Smooth muscle cell (in vitro differentiated cells): ENCODE measurements around the gene POLA1. TPM values are rescaled to one million over a fixed set of nuclear protein-coding genes. Genes with fewer than 3 reads are reported as not detected.

ENCODE experiments used
- DNase-seq: peaks from one replicate; lab custom pipeline; 2025; ENCODE audit not compliant: unreplicated experiment; lab: John Stamatoyannopoulos, UW
- H2AFZ ChIP-seq: fragments of 200-600 bp; sonication (generic); 2 replicates; pipeline ENCODE4 v1.6.0; 2016; ENCODE audit warnings: antibody characterized with exemption, low read depth, mild to moderate bottlenecking
- H3F3A ChIP-seq: fragments of 200-600 bp; sonication (generic); 2 replicates; pipeline ENCODE4 v1.6.0; 2017; ENCODE audit warnings: antibody characterized with exemption, low read depth
- H3K27ac ChIP-seq: fragments of 200-600 bp; sonication (generic); 2 replicates; pipeline ENCODE4 v1.5.1; 2016; ENCODE audit warnings: low read depth, mild to moderate bottlenecking
- H3K27me3 ChIP-seq: fragments of 200-600 bp; sonication (generic); 2 replicates; pipeline ENCODE4 v1.6.1; 2016; ENCODE audit warnings: low read depth, mild to moderate bottlenecking
- H3K36me3 ChIP-seq: fragments of 200-600 bp; sonication (generic); 2 replicates; pipeline ENCODE4 v1.5.1; 2016; ENCODE audit warnings: low read depth
- H3K4me1 ChIP-seq: fragments of 200-600 bp; sonication (generic); 2 replicates; pipeline ENCODE4 v1.5.1; 2016; ENCODE audit warnings: low read depth
- H3K4me2 ChIP-seq: fragments of 200-600 bp; sonication (generic); 2 replicates; pipeline ENCODE4 v1.6.0; 2016; ENCODE audit warnings: mild to moderate bottlenecking
- H3K4me3 ChIP-seq: fragments of 200-600 bp; sonication (generic); 2 replicates; pipeline ENCODE4 v1.5.1; 2016; ENCODE audit warnings: mild to moderate bottlenecking
- H3K79me2 ChIP-seq: fragments of 200-600 bp; sonication (generic); 2 replicates; pipeline ENCODE4 v1.6.0; 2016; ENCODE audit warnings: low read depth, mild to moderate bottlenecking
- H3K9ac ChIP-seq: fragments of 200-600 bp; sonication (generic); 2 replicates; pipeline ENCODE4 v1.6.0; 2016; ENCODE audit warnings: low read depth
- H3K9me3 ChIP-seq: fragments of 200-600 bp; sonication (generic); replicated peaks from 2 replicates; pipeline ENCODE4 v1.5.1; 2016; ENCODE audit warnings: low read depth
- H4K20me1 ChIP-seq: fragments of 200-600 bp; sonication (generic); 2 replicates; pipeline ENCODE4 v1.6.0; 2016; ENCODE audit warnings: low read depth
- CTCF ChIP-seq: fragments of 200-600 bp; sonication (generic); IDR thresholded peaks from 2 replicates; pipeline ENCODE4 v1.5.1; 2017; ENCODE audit warnings: borderline replicate concordance, mild to moderate bottlenecking, antibody characterized with exemption; ENCODE audit not compliant: insufficient read depth, poor library complexity, severe bottlenecking
- WGBS: methylation state at CpG from one replicate; pipeline ENCODE4 v1.1.7; 2016; ENCODE audit warnings: low lambda C conversion rate; 5-methylcytosine and 5-hydroxymethylcytosine counted together
- polyA plus RNA-seq: library from polyadenylated mRNA; unstranded; fragments of >200 nt; fragmentation: Nextera tagmentation; extraction: Ambion mirVana; gene quantifications from 2 replicates; pipeline ENCODE4 v1.2.1, GENCODE V29; 2016
- total RNA-seq: library from RNA; depleted of rRNA; stranded (reverse); fragments of >200 nt; gene quantifications from 2 replicates; pipeline ENCODE4 v1.2.3, GENCODE V29; 2014

POLA1 gene
- total and polyA plus RNA-seq, 2 experiments from 2014 or later = 5.4 to 11.7 TPM

- no peak overlapping the region for H3K4me2 ChIP-seq
- H3K36me3 ChIP-seq = no peaks in the 10 kb centered on the region
- no peaks in the 10 kb centered on the region for H4K20me1 ChIP-seq
These were observed 294.0 kb downstream of the POLA1 start for GRCh38 chrX:24987731-24988130.

GRCh38 chrX:24988314-24988713, 294.6 kb downstream of the POLA1 start:
- no peak for TF ChIP-seq CTCF
- no peak overlapping the region for H3K4me2 ChIP-seq
- no peak overlapping the region for H3K27ac ChIP-seq
- no peaks in the 10 kb centered on the region for H3K27me3 ChIP-seq
- no peak for DNase-seq
- no peak overlapping the region for H2AFZ ChIP-seq
- H3F3A ChIP-seq = no peaks in the 10 kb centered on the region
- no peak overlapping the region for H3K4me3 ChIP-seq
- no peak overlapping the region for H3K9ac ChIP-seq
- no peaks in the 10 kb centered on the region for H3K79me2 ChIP-seq
- peaks cover 17% of the 10 kb centered on the region for H3K4me1 ChIP-seq
- WGBS = 92% methylated on average over 4 of the region's 4 CpGs
- no peaks in the 10 kb centered on the region for H4K20me1 ChIP-seq
- no peaks in the 10 kb centered on the region for H3K9me3 ChIP-seq
- no peaks in the 10 kb centered on the region for H3K36me3 ChIP-seq

More at GRCh38 chrX:24987731-24988130, 294.0 kb downstream of the POLA1 start:
- H3K4me1 ChIP-seq = peaks cover 16% of the 10 kb centered on the region
- WGBS = 98% methylated on average over 4 of the region's 4 CpGs
- H3K79me2 ChIP-seq = no peaks in the 10 kb centered on the region
- no peak overlapping the region for H3K27ac ChIP-seq
- no peak for TF ChIP-seq CTCF
- H3K4me3 ChIP-seq = no peak overlapping the region
- no peaks in the 10 kb centered on the region for H3F3A ChIP-seq
- no peak for DNase-seq
- H2AFZ ChIP-seq = no peak overlapping the region
- no peaks in the 10 kb centered on the region for H3K9me3 ChIP-seq
- no peaks in the 10 kb centered on the region for H3K27me3 ChIP-seq
- H3K9ac ChIP-seq = no peak overlapping the region

- Histone ChIP-seq H3K27me3 (no peaks in the 10 kb centered on the region), H3K9me3 (no peaks in the 10 kb centered on the region)
- 64% methylated on average over 8 of the region's 8 CpGs for WGBS
These were observed 296.8 kb downstream of the POLA1 start for GRCh38 chrX:24990535-24990934.

More at GRCh38 chrX:24990535-24990934, 296.8 kb downstream of the POLA1 start:
- H3K36me3 ChIP-seq = no peaks in the 10 kb centered on the region
- no peak for TF ChIP-seq CTCF
- DNase-seq = no peak
- no peak overlapping the region for H3K4me2 ChIP-seq
- H3K4me3 ChIP-seq = no peak overlapping the region
- H3K27ac ChIP-seq = no peak overlapping the region
- H4K20me1 ChIP-seq = no peaks in the 10 kb centered on the region
- H3K9ac ChIP-seq = no peak overlapping the region
- H2AFZ ChIP-seq = no peak overlapping the region
- peaks cover 33% of the 10 kb centered on the region for H3K4me1 ChIP-seq
- H3F3A ChIP-seq = no peaks in the 10 kb centered on the region
- no peaks in the 10 kb centered on the region for H3K79me2 ChIP-seq
